Left lobe of liver (tissue), 2 donors: Measurements from ENCODE around the gene KRT25. TPM values are rescaled to one million over a fixed set of nuclear protein-coding genes. Genes with fewer than 3 reads are reported as not detected.
A peak's percentile ranks its signal among the peaks of the same experiment; 100 is the strongest.

Experiments
- ATAC-seq: fragments of 200-7000 bp; cut with Tn5 transposase; one replicate; pipeline ENCODE4 v1.9.1; 2020; ENCODE audit warnings: mild to moderate bottlenecking, moderate library complexity
- DNase-seq: peaks from one replicate; pipeline ENCODE4 v3.0.0-alpha.2; 2020; ENCODE audit warnings: low spot score
- total RNA-seq: library from RNA; stranded (reverse); gene quantifications from one replicate; pipeline ENCODE4 v1.2.1, GENCODE V29; 2021
- donor health status: DM: no; HTN: no; CAD: no; lungs with moderate emphysema.
- donor health status: DM: no; HTN: yes; CAD: no.

KRT25 gene
- not detected for total RNA-seq

GRCh38 chr17:40755231-40755630 lies at the start of gene KRT25:
Gene KRT25, minus strand, starts transcription at chr17:40755331. Its CDS starts 60 bp downstream, at chr17:40755271.
- ATAC-seq: no peak
- DNase-seq: no peak

GRCh38 chr17:40803617-40804082 lies 48.5 kb upstream of the KRT25 start:
- ATAC-seq: peak; percentile 100
- DNase-seq: peak; percentile 75

- no peak for ATAC-seq
- DNase-seq: no peak
Measured at GRCh38 chr17:40801157-40801556, 46.0 kb upstream of the KRT25 start.

- no peak for DNase-seq
- no peak for ATAC-seq
Measured at GRCh38 chr17:40800381-40800780, 45.2 kb upstream of the KRT25 start.

- DNase-seq (no peak), ATAC-seq (no peak)
Measured at GRCh38 chr17:40799859-40800258, 44.7 kb upstream of the KRT25 start, which contains the start of gene KRT28. Gene KRT28, minus strand, starts transcription at chr17:40799959. Its CDS starts 66 bp downstream, at chr17:40799893.

GRCh38 chr17:40796846-40797245 lies 41.7 kb upstream of the KRT25 start:
- DNase-seq (no peak), ATAC-seq (no peak)

- ATAC-seq: no peak
- DNase-seq: no peak
Measured at GRCh38 chr17:40795019-40795667, 40.0 kb upstream of the KRT25 start.

GRCh38 chr17:40794466-40794865 lies 39.3 kb upstream of the KRT25 start:
- ATAC-seq (no peak), DNase-seq (no peak)

- DNase-seq (no peak), ATAC-seq (no peak)
Measured at GRCh38 chr17:40793832-40794231, 38.7 kb upstream of the KRT25 start.

GRCh38 chr17:40791787-40792436 lies 36.8 kb upstream of the KRT25 start:
- DNase-seq: no peak
- peak; percentile 82 for ATAC-seq

- ATAC-seq: no peak
Measured at GRCh38 chr17:40791111-40791510, 36.0 kb upstream of the KRT25 start.

GRCh38 chr17:40782450-40782849 lies 27.3 kb upstream of the KRT25 start, which contains the start of gene KRT27:
Gene KRT27, minus strand, starts transcription at chr17:40782550. Its CDS starts 57 bp downstream, at chr17:40782493.
- no peak for ATAC-seq
- no peak for DNase-seq

More at GRCh38 chr17:40791111-40791510, 36.0 kb upstream of the KRT25 start:
- DNase-seq: no peak

- DNase-seq (no peak), ATAC-seq (no peak)
Measured at GRCh38 chr17:40779181-40779909, 24.2 kb upstream of the KRT25 start.

- ATAC-seq: no peak
- no peak for DNase-seq
Measured at GRCh38 chr17:40778461-40778860, 23.3 kb upstream of the KRT25 start.

GRCh38 chr17:40777971-40778370 lies 22.8 kb upstream of the KRT25 start:
- no peak for ATAC-seq

GRCh38 chr17:40777459-40777858 lies 22.3 kb upstream of the KRT25 start:
- ATAC-seq (no peak), DNase-seq (no peak)

More at GRCh38 chr17:40777971-40778370, 22.8 kb upstream of the KRT25 start:
- no peak for DNase-seq

GRCh38 chr17:40775945-40776344 lies 20.8 kb upstream of the KRT25 start:
- no peak for DNase-seq
- ATAC-seq: no peak

- ATAC-seq (no peak), DNase-seq (no peak)
Measured at GRCh38 chr17:40772101-40772500, 17.0 kb upstream of the KRT25 start, which contains the start of gene KRT26. Gene KRT26, minus strand, starts transcription at chr17:40772201. Its CDS starts 88 bp downstream, at chr17:40772113.

- no peak for ATAC-seq
Measured at GRCh38 chr17:40765657-40766056, 10.5 kb upstream of the KRT25 start.

GRCh38 chr17:40763752-40764151 lies 8.6 kb upstream of the KRT25 start:
- no peak for DNase-seq
- no peak for ATAC-seq

More at GRCh38 chr17:40765657-40766056, 10.5 kb upstream of the KRT25 start:
- no peak for DNase-seq
